Lower leg skin (tissue), 4 donors: Measurements from ENCODE around the gene STK24. TPM values are rescaled to one million over a fixed set of nuclear protein-coding genes. Genes with fewer than 3 reads are reported as not detected.

Experiments used
- DNase-seq, 2 donors: peaks; one replicate each; pipeline ENCODE4 v3.0.0-alpha.2; 2019; ENCODE audit warnings: low spot score in 2 of 2
- H3K4me3 ChIP-seq: fragments of 200-600 bp; sonication (generic); 2 replicates; pipeline ENCODE4 v1.5.1; 2017; ENCODE audit warnings: mild to moderate bottlenecking, low read depth; ENCODE audit not compliant: poor library complexity, severe bottlenecking
- POLR2A ChIP-seq, 2 donors: fragments of 450-650 bp; IDR thresholded peaks; one replicate each; pipeline ENCODE4 v1.6.1; 2016 to 2017; ENCODE audit warnings: antibody characterized with exemption in 2 of 2, mild to moderate bottlenecking in 1 of 2, moderate library complexity in 1 of 2
- WGBS, 2 donors: methylation state at CpG; one replicate each; pipeline ENCODE4 v1.1.5; 2018; 5-methylcytosine and 5-hydroxymethylcytosine counted together
- intact Hi-C: fragments of 100-400 bp; cut with DNase I; formaldehyde crosslinking; loops from one replicate; pipeline ENCODE4 v1.15.0; 2023; ENCODE audit warnings: low total_unique reads
- total RNA-seq, 4 donors: library from RNA; depleted of rRNA; stranded (reverse); fragments of >200 nt; gene quantifications; one replicate each; pipeline ENCODE4 v1.1.0, GENCODE V29; 2016
- TF ChIP-seq, protein P1 (sequence below), 3 donors: fragments of 450-650 bp; IDR thresholded peaks; one replicate each; pipeline ENCODE4 v1.5.1; 2016; ENCODE audit warnings: antibody characterized with exemption in 3 of 3, mild to moderate bottlenecking in 3 of 3, moderate library complexity in 2 of 3

STK24 gene
- total RNA-seq, 4 donors from 2014 or later, result 212 to 281 (median 266) TPM

DNA sequence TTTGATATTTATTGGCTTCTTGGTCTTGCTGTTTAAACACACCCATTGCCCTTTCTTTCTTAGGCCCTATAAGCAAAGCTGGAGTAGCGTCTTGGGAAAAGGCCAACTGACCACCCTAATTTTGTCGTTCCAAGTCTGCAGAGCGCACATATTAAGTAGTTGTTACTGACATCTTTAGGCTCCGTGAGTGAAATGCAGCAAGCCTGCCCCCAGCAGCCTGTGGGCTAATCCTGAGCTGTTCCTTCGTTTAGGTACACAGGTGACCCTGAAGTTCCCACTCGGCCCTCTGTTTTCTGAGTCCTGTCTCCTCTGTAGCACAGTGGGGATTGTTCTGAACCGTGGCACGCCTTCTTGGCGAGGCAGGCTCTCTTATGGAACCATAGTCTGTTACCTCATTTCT is 170.5 kb downstream of the STK24 start:
- intact Hi-C loops, result no loop called here
- TF ChIP-seq POLR2A (IDR thresholded peaks at IDR 0.05), result no peak
- H3K4me3 ChIP-seq, result no peak overlapping the region
- DNase-seq, result peak in 1 of 2 donors; percentile 52
- WGBS, 2 donors, result 89 to 93% methylated on average over 9 of the region's 9 CpGs

DNA sequence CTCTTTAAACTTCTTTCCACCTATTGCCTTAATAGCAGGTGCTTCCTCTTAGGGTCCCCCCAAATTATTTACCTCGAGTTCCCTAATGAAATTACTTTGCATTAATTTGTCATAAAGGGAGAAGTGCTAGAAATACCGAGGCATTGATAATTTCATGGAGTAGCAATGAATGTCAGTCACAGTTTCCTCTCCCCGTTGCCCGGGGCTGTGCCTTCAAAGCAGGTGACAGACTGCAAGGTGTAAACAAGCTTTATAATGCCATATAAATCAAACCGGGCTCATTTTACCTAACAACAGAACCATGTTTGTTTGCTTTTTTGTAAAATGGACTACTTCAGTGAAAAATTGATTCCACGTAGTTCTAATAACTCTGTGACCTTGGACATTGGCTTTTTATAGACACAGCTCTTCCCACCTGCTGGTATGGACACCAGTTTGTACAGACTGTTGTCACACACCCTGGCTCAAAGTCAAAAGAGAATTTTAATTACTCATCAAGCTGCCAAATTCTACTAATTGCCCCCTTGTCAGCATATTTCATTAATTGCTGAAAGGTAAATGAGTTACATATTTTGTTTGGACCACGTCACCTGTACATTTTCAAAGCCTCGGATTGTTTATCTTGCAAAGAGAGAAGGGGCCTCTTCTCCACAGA is 171.1 kb downstream of the STK24 start:
- 65 to 70% methylated on average over 8 of the region's 8 CpGs for WGBS, 2 donors
- intact Hi-C loops, result no loop called here

DNA sequence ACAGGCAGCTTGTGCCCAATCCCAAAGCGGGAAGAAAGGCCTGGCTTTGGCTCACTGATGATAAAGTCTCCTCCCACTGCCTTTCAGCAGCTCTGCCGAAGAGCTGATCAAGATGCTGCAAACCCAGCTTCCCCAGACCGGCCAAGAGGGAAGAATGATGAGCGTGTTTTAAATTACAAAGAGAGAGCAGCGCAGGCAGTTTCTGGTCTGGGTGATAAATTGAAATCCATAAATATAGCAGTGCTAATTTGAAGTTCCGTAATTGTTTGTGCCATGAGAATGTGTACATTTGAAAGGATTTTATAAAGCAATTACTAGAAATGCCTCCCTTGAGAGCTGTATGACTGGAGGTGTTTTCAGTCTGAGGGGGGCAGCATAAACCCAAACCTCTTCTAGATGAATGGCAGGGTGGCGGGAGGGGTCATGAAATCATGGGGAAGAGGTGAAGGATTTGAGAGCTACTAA is 171.8 kb downstream of the STK24 start:
- H3K4me3 ChIP-seq, result no peak overlapping the region
- intact Hi-C loops, result no loop called here
- WGBS, 2 donors, result 56 to 60% methylated on average over 7 of the region's 7 CpGs
- TF ChIP-seq POLR2A (IDR thresholded peaks at IDR 0.05), result no peak
- TF ChIP-seq, protein P1, sequence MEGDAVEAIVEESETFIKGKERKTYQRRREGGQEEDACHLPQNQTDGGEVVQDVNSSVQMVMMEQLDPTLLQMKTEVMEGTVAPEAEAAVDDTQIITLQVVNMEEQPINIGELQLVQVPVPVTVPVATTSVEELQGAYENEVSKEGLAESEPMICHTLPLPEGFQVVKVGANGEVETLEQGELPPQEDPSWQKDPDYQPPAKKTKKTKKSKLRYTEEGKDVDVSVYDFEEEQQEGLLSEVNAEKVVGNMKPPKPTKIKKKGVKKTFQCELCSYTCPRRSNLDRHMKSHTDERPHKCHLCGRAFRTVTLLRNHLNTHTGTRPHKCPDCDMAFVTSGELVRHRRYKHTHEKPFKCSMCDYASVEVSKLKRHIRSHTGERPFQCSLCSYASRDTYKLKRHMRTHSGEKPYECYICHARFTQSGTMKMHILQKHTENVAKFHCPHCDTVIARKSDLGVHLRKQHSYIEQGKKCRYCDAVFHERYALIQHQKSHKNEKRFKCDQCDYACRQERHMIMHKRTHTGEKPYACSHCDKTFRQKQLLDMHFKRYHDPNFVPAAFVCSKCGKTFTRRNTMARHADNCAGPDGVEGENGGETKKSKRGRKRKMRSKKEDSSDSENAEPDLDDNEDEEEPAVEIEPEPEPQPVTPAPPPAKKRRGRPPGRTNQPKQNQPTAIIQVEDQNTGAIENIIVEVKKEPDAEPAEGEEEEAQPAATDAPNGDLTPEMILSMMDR (IDR thresholded peaks at IDR 0.05), result no peak
- DNase-seq, result peak in 1 of 2 donors; percentile 49

More for the DNA sequence above, 171.1 kb downstream of the STK24 start:
- DNase-seq, result peak in 1 of 2 donors; percentile 63
- TF ChIP-seq, protein P1 (IDR thresholded peaks at IDR 0.05), result no peak
- no peak for TF ChIP-seq POLR2A (IDR thresholded peaks at IDR 0.05)
- no peak overlapping the region for H3K4me3 ChIP-seq

DNA sequence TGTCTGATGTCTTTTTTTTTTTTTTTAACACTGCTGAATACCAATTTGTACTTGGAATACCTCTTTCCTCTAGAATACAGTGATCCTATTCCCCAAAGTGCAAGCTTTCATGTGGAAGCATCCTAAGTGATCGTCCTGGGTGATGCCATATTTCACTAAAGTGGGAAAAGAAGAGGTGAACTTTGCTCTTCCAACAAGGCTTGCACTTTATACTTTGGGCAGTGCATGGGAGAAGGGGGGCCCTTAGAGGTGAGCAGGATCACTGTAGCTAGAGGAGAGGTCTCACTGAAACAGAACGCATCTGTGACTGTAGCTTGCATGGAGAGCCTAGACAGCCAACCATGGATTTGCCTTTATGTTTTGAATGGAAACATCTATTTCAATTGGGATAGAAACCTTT is 173.8 kb downstream of the STK24 start:
- TF ChIP-seq, protein P1 (IDR thresholded peaks at IDR 0.05), result no peak
- TF ChIP-seq POLR2A (IDR thresholded peaks at IDR 0.05), result no peak
- WGBS, 2 donors, result 87 to 99% methylated on average over 2 of the region's 2 CpGs
- intact Hi-C loops, result no loop called here
- DNase-seq, result no peak
- H3K4me3 ChIP-seq, result no peak overlapping the region

DNA sequence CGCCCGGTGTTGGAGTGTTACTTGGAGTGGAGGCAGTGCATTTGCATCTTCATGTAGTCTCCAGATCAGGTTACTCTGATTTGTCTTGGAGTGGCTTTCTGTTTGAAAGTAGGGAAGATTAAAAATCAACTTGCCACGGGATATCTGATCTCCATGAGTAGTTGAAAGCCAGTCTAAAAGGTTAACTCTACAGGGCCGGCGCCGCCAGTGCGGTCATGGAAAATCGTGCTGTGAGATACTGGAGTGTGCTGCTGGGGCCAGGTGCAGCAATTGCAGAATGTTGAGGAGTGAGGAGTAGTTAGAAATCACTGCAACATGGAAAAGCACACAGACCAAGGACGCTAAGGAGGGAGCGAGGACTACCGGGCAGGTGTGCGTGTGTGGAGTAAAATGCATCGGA is 175.0 kb downstream of the STK24 start:
- no peak for DNase-seq
- H3K4me3 ChIP-seq, result no peak overlapping the region
- TF ChIP-seq, protein P1 (IDR thresholded peaks at IDR 0.05), result no peak
- no peak for TF ChIP-seq POLR2A (IDR thresholded peaks at IDR 0.05)
- intact Hi-C loops, result no loop called here
- WGBS, 2 donors, result 95 to 97% methylated on average over 13 of the region's 13 CpGs

DNA sequence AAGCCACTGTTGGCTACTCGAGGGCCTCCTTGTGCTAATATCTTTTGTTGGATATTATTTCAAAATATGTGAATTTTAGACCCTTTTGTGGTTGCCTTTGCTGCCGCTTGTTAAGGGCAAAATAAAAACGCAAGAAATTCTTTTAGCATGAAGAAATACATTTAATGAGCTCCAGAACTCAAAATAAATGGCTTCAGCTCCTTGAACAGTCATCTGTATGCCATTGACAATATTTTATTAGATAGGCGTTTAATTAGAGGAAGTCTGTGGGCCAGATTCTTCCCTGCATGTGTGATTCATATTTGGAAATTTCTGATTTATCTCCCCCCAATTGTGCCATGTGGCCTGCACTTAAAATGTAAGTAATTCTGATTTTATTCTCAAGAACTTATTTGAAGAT is 177.2 kb downstream of the STK24 start:
- 62 to 63% methylated on average over 4 of the region's 4 CpGs for WGBS, 2 donors
- TF ChIP-seq POLR2A (IDR thresholded peaks at IDR 0.05), result no peak
- no peak overlapping the region for H3K4me3 ChIP-seq
- intact Hi-C loops, result loop anchor here (5.0 kb wide), 1 partner anchor 1577 kb away; no protein-coding TSS in a partner anchor
- no peak for DNase-seq

DNA sequence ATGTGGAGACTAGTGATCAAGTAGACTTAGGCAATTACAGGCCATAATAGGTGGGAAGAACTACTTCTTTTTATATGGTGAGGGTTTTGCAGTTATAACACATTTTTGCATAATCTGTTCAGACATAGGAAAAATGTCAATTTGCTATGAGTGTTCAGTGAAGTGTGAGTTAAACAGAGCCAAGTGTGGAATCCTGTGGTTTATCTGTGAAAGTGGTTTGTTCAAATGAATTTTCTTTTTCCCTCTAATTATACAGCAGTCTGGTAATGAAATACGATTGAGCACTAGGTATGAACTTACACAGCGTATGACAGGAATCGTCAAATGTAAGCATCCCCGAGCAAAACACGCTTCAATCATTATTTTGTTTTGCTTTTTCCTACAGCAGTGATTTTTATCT is 178.3 kb downstream of the STK24 start:
- intact Hi-C loops, result loop anchor here (5.0 kb wide), 1 partner anchor 1576 kb away; no protein-coding TSS in a partner anchor
- no peak for DNase-seq
- 86 to 88% methylated on average over 5 of the region's 5 CpGs for whole genome bisulfite sequencing, 2 donors
- TF ChIP-seq, protein P1 (IDR thresholded peaks at IDR 0.05), result no peak
- TF ChIP-seq POLR2A (IDR thresholded peaks at IDR 0.05), result no peak
- no peak overlapping the region for H3K4me3 ChIP-seq
